ENCODE data around the gene LY6G6C.

LY6G6C gene

GRCh38 chr6:31689249-31690110 is 32.1 kb downstream of the LY6G6C start:
- H3K4me3 ChIP-seq (ENCODE audit: low read depth, low read length) = no peak overlapping the region
- DNase-seq (ENCODE audit: low read depth) = no peak

- no peak for DNase-seq (ENCODE audit: low read depth)
- no peak overlapping the region for H3K4me3 ChIP-seq (ENCODE audit: low read depth, low read length)
Observed at GRCh38 chr6:31687860-31688693, 33.5 kb downstream of the LY6G6C start.

- DNase-seq (ENCODE audit: low read depth) = no peak
- H3K4me3 ChIP-seq (ENCODE audit: low read depth, low read length) = no peak overlapping the region
Observed at GRCh38 chr6:31687321-31687720, 34.2 kb downstream of the LY6G6C start.

GRCh38 chr6:31686483-31686882 is 35.1 kb downstream of the LY6G6C start:
- no peak for DNase-seq (ENCODE audit: low read depth)

GRCh38 chr6:31683591-31683990 is 38.0 kb downstream of the LY6G6C start:
- DNase-seq (ENCODE audit: low read depth) = no peak
- H3K4me3 ChIP-seq (ENCODE audit: low read depth, low read length) = no peak overlapping the region

More at GRCh38 chr6:31686483-31686882, 35.1 kb downstream of the LY6G6C start:
- no peak overlapping the region for H3K4me3 ChIP-seq (ENCODE audit: low read depth, low read length)

- DNase-seq (ENCODE audit: low read depth) = no peak
- H3K4me3 ChIP-seq (ENCODE audit: low read depth, low read length) = peak overlapping the region; percentile 55
Observed at GRCh38 chr6:31681135-31681671, 40.3 kb downstream of the LY6G6C start.

- peak; percentile 75 for DNase-seq (ENCODE audit: low read depth)
- H3K4me3 ChIP-seq (ENCODE audit: low read depth, low read length) = peak within 1 kb of the TSS; percentile 55
Observed at GRCh38 chr6:31680226-31681134, 41.1 kb downstream of the LY6G6C start, which contains the start of gene LY6G5C. TSS of gene LY6G5C (minus strand) at chr6:31681067. CDS start at chr6:31680373, 694 bp downstream.

- no peak for DNase-seq (ENCODE audit: low read depth)
- H3K4me3 ChIP-seq (ENCODE audit: low read depth, low read length) = no peak overlapping the region
Observed at GRCh38 chr6:31677955-31678354, 43.6 kb downstream of the LY6G6C start.

- no peak overlapping the region for H3K4me3 ChIP-seq (ENCODE audit: low read depth, low read length)
- DNase-seq (ENCODE audit: low read depth) = no peak
Observed at GRCh38 chr6:31676904-31677303, 44.6 kb downstream of the LY6G6C start.

- H3K4me3 ChIP-seq (ENCODE audit: low read depth, low read length) = no peak overlapping the region
- no peak for DNase-seq (ENCODE audit: low read depth)
Observed at GRCh38 chr6:31676322-31676903, 45.1 kb downstream of the LY6G6C start.

- DNase-seq (ENCODE audit: low read depth) = no peak
- H3K4me3 ChIP-seq (ENCODE audit: low read depth, low read length) = no peak within 1 kb of the TSS
Observed at GRCh38 chr6:31669676-31670075, 51.9 kb downstream of the LY6G6C start, which contains the start of gene LY6G5B. TSS of gene LY6G5B (plus strand) at chr6:31669976. CDS start at chr6:31670951, 975 bp downstream.

Data from skeletal muscle cell (primary cell).